NCI-H2227 (cell line): ENCODE data around the gene CLIP2.
"Not testable (repeated sequence)": the region's sequence is repeated elsewhere in the genome, so short reads cannot be mapped to it uniquely, and the experiment has no call there.

ENCODE experiments used
- DNase-seq: peaks from one replicate; lab custom pipeline; 2025; ENCODE audit not compliant: unreplicated experiment; lab: John Stamatoyannopoulos, UW

Gene CLIP2

DNA sequence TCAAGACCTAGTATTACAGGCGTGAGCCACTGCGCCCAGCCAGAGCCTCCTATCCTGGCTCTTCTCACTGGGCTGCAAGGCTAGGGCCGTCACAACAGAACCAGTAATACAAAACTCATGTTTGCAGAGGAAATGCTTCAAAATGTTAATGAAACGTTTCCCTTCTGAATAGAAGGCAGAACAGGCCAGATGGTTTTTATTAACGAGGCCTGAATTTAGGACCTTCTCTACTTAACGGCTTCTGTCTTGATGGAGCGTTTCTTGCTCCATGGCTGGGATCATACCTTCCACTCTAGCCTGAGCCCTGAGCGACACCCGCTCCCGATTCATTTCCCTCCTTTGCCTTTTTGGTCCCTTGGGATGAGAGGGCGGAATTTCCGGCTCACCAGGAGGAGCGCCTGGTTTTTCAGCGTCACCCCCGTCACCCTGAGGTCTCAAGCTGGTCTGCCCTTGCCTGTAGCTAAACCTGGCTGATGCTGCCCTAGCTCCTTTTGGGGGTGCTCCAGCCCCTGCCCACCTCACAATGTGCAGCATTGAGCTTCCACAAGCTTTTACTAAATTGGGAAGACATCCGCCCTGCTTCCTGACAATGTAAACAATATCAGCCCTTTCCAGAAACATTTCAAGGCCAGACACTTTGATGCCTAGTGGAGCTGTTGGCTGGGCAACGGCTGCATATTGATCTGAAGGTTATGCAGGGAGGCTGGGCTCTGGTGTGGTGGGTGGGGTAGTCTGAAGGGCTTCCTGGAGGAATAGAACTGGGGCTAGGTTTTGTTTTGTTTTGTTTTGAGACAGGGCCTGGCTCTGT, 5.2 kb downstream of the CLIP2 start:
- DNase-seq, result no peak

DNA sequence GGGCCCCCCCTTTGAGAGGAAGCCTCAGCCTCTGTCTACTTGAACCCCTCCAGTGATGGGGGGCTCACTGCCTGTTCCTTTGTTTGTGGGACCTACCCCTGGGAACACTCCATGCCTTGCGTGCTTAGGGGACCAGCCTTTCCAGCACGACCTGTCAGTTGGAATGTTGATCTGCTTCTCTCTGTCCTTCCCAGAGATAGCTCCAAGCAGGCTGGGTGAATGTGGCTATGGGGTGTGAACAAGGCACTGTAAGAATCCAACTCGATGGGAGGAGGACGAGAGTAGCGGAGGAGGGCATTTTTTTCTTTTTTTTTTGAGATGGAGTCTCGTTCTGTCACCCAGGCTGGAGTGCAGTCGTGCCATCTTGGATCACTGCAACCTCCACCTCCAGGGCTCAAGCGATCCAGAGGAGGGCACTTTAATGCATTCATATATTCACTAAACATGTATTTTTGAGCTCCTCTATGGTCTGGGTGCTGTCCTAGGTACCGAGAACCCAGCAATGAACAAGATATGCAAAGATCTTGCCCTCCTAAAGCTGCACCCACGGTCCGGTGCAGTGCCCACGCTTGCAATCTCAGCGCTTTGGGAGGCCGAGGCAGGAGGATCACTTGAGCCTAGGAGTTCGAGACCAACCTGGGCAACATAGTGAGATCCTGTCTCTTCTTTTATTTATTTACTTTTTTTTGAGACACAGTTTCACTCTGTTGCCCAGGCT, 8.5 kb downstream of the CLIP2 start:
- DNase-seq, result no peak

- no peak for DNase-seq
Observed at GRCh38 chr7:74299401-74299800, 10.2 kb downstream of the CLIP2 start.

- DNase-seq, result no peak
Observed at GRCh38 chr7:74300926-74301325, 11.7 kb downstream of the CLIP2 start.

DNA sequence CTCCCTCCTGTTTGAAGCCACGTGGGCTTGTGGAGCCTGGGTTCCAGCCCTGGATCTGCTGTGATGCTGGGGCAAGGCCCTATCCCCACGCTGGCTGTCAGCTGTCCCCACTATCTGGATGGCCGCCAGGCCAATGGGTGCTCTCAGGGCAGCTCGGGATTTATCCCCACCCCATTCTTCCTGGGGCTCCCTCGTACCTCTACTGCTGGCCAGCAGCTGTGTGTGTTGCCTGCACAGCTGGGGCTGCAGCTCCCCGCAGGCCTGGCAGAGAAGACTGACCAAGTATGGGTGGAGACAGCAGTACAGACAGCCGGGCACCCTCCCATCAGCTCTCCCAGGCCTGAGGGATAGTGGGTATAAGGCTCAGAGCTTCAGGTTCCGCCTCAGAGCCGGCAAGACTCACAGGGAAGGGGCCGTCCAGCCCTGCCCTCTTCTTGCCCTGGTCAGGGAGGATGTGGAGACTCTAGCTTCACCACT, 13.6 kb downstream of the CLIP2 start:
- DNase-seq, result no peak

DNA sequence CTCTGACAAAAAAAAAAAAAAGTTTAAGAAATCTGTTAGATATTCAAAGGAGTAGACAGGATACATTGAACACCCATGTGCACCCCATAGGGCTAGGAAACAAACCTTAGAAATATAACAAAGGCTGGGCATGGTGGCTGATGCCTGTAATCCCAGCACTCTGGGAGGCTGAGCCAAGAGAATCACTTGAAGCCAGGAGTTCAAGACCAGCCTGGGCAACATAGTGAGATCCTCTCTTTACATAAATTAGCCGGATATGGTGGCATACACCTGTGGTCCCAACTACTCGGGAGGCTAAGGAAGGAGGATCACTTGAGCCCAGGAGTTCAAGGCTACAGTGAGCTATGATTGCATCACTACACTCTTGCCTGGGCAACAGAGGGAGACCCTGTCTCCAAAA, 15.3 kb downstream of the CLIP2 start:
- no peak for DNase-seq

- no peak for DNase-seq
Observed at GRCh38 chr7:74306004-74306729, 17.0 kb downstream of the CLIP2 start.

- DNase-seq, result no peak
Observed at GRCh38 chr7:74306730-74307469, 17.7 kb downstream of the CLIP2 start.

- no peak for DNase-seq
Observed at GRCh38 chr7:74307738-74308505, 18.7 kb downstream of the CLIP2 start.

DNA sequence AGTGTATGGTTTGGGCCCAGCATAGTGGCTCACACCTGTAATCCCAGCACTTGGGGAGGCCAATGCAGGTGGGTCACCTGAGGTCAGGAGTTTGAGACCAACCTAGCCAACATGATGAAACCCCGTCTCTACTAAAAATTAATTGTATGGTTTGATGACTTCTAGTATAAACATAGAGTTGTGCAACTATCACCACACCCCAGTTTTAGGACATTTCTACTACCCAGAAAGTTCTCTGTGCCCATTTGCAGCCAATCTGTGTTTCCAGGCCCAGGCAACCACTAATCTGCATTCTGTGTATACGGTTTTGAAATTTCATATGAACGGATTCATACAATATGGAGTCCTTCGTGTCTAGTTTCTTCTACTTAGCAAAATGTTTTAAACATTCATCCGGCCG, 20.0 kb downstream of the CLIP2 start:
- DNase-seq, result no peak

GRCh38 chr7:74311305-74311744, 22.1 kb downstream of the CLIP2 start:
- DNase-seq, result no peak

DNA sequence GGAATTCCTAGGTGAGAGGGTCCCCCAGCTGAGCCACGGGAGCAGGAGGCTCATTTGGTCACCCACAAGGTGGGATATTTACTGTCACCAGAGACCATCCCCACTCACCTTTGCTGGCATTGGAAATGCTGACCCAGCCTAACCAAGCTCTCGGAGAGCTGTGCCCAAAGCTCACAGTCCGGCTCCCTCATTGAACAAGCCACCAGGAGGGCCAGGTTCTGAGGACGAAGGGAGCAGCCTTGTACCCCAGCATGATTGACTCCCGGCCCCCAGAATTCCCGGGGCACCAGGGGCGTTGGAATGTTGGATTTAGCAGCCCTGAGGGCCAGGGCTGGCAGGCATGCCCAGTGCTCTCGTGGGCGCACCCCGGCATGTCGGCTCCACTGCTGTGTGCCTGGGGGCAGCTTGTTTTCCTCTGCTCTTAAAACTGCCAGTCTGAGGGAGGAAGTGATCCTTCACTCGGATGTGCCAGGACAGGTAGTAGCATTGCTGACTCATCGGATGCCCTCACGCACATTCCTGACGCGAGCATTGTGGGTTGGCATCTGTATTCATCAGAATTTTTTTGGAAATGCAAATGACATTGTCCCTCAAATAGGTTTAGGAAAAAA, 23.3 kb downstream of the CLIP2 start:
- no peak for DNase-seq

GRCh38 chr7:74315891-74316290, 26.7 kb downstream of the CLIP2 start:
- DNase-seq, result not testable (repeated sequence)

DNA sequence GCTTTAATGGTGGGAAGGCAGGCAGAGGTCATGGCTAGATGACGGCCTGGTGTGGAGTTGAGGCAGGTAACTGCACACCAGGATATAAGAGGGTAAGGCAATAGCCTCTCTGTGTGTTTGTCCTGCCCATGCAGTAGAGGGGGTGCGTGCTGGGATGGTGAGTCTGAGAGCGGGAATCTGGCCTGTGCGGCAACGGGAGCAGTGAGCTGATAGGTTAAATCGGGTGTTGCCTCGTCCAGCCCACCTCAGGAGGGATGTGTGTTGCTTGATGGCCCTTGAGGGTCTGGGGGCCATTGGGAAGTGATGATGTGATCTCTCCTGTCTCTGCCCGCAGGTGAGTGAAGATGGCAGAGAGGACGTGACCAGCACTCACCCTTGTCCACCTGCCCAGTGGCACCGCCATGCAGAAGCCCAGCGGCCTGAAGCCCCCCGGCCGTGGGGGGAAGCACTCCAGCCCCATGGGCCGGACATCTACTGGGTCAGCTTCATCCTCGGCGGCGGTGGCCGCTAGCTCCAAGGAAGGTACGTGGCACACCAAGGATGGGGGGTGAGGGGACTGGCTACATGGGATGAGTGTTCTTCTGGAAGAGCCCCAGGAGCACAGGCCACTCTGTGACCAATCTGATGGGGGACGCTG, 28.1 kb downstream of the CLIP2 start:
- DNase-seq, result no peak

DNA sequence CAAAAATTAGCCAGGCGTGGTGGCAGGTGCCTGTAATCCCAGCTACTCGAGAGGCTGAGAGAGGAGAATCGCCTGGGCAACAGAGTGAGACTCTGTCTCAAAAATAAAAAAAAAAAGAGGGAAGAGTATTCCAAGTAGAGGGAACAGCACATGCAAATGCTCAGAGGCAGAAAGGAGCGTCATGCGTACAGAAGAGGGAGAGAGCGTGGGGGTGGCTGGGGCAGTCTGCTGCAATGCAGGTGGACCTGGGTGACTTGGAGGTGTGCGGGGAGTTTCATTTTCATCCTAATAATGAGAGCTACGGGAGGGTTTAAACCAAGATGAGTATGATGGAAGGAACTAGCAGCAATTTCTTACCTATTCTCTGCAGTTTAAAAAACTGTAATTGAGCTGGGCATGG, 28.8 kb downstream of the CLIP2 start:
- no peak for DNase-seq

GRCh38 chr7:74320645-74321221, 31.5 kb downstream of the CLIP2 start:
- DNase-seq, result no peak

DNA sequence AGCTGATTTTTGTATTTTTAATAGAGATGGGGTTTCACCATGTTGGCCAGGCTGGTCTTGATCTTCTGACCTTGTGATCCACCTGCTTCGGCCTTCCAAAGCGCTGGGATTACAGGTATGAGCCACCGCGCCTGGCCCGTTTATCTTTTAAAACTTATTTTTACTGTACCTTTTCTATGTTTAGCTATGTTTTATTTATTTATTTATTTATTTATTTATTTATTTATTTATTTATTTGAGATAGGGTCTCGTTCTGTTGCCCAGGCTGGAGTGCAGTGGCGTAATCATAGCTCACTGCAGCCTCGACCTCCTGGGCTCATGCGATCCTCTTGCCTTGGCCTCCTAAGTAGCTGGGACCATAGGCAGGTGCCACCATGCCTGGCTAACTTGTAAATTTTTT, 33.7 kb downstream of the CLIP2 start:
- not testable (repeated sequence) for DNase-seq

- no peak for DNase-seq
Observed at GRCh38 chr7:74324531-74325209, 35.5 kb downstream of the CLIP2 start.
